Skeletal muscle tissue (tissue), 4 donors: Measurements from ENCODE around the gene CTTN. TPM values are rescaled to one million over a fixed set of nuclear protein-coding genes. Genes with fewer than 3 reads are reported as not detected.

ENCODE experiments used
- H3K27ac ChIP-seq: one replicate; pipeline ENCODE4 v1.7.0; 2013; ENCODE audit warnings: mild to moderate bottlenecking, low read depth, low read length, inconsistent platforms
- H3K27me3 ChIP-seq, 3 donors: one replicate each; pipeline ENCODE4 v1.7.0; 2013; ENCODE audit warnings: low read length in 3 of 3; ENCODE audit not compliant: control insufficient read depth in 3 of 3, insufficient read depth in 3 of 3
- H3K36me3 ChIP-seq, 3 donors: one replicate each; pipeline ENCODE4 v1.7.0; 2013; ENCODE audit warnings: low read length in 3 of 3; ENCODE audit not compliant: control insufficient read depth in 3 of 3, insufficient read depth in 3 of 3
- H3K4me1 ChIP-seq, 3 donors: one replicate each; pipeline ENCODE4 v1.7.0; 2013; ENCODE audit warnings: low read length in 3 of 3, mild to moderate bottlenecking in 3 of 3; ENCODE audit not compliant: control insufficient read depth in 3 of 3, insufficient read depth in 3 of 3
- H3K4me3 ChIP-seq, 3 donors: one replicate each; pipeline ENCODE4 v1.7.0; 2013; ENCODE audit warnings: low read length in 3 of 3
- H3K9ac ChIP-seq, 3 donors: one replicate each; pipeline ENCODE4 v1.7.0; 2013; ENCODE audit warnings: low read length in 3 of 3, mild to moderate bottlenecking in 3 of 3, moderate library complexity in 2 of 3, low read depth in 1 of 3
- H3K9me3 ChIP-seq, 3 donors: one replicate each; pipeline ENCODE4 v1.7.0; 2013; ENCODE audit warnings: low read length in 3 of 3; ENCODE audit not compliant: control insufficient read depth in 3 of 3
- total RNA-seq: library from RNA; depleted of rRNA; stranded (reverse); fragments of >200 nt; gene quantifications from one replicate; pipeline ENCODE4 v1.2.3, GENCODE V29; 2014
- donor health status: Osteomylitis.

CTTN gene
- total RNA-seq, 1 donor from 2014 or later = 71.5 TPM

DNA sequence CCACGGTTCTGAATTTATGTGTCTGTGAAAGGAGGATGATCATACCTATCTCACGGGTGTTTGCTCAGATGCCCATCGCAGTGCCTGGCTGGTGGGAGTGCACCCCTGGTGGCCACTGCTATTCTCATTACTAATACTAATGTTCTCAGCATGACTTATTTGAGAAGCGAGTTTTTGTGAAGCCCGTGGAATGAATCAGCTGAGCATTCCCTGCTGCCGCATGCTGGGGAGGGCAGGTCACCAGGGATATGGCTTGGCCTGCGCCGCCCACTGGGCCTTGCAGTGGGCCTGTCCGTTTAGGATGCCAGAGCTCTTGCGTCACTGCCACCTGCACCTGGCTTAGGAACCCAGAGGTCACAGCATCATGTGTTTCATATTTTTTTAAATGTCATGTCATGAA lies 16.9 kb downstream of the CTTN start:
- Histone ChIP-seq H3K9me3 (no peaks in the 10 kb centered on the region), H3K27me3 (no peaks in the 10 kb centered on the region), H3K4me1 (peaks cover 0 to 9% (median 0%) of the 10 kb centered on the region in 3 donors), H3K4me3 (no peak overlapping the region), H3K36me3 (peaks cover 71 to 79% (median 75%) of the 10 kb centered on the region in 3 donors), H3K9ac (peak overlapping the region in 1 of 3 donors; percentile 8), H3K27ac (no peak overlapping the region)

DNA sequence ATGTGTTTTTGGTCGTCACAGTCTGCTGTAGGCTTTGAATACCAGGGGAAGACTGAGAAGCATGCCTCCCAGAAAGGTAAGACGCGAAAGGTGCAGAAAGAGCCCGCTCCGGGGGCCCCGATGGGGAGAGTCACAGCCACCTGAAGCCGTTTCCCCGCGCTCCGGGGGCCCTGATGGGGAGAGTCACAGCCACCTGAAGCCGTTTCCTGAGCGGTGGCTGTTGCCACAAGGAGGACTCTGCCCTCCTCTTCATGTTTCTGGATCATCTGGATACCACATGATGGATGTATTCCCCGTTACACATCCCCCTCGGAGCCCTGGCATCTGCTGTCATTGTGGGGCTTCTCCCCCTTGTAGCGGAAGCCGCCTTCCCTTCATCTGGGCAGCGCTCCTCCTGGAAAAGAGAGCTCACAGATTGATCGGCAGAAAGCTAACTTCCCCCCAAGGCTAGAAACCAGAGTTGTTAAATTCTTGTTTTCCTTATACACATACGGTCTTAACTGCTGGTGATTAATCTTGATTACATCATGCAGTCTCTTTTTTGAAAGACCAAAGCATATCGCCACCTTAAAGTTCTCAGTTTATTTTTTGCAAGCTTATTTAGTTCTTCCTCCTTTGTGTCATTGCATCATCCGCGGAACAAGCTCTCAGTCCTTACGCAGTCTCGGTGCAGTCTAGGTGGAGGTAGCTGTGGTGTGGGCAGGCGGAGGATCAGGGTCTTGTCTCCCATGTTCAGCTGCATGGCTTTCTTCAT lies 17.5 kb downstream of the CTTN start:
- H3K36me3 ChIP-seq = peaks cover 71 to 78% (median 72%) of the 10 kb centered on the region in 3 donors
- peaks cover 0 to 9% (median 0%) of the 10 kb centered on the region in 3 donors for H3K4me1 ChIP-seq
- no peaks in the 10 kb centered on the region for H3K9me3 ChIP-seq
- H3K27me3 ChIP-seq = no peaks in the 10 kb centered on the region
- H3K9ac ChIP-seq = no peak overlapping the region
- no peak overlapping the region for H3K4me3 ChIP-seq
- H3K27ac ChIP-seq = no peak overlapping the region

DNA sequence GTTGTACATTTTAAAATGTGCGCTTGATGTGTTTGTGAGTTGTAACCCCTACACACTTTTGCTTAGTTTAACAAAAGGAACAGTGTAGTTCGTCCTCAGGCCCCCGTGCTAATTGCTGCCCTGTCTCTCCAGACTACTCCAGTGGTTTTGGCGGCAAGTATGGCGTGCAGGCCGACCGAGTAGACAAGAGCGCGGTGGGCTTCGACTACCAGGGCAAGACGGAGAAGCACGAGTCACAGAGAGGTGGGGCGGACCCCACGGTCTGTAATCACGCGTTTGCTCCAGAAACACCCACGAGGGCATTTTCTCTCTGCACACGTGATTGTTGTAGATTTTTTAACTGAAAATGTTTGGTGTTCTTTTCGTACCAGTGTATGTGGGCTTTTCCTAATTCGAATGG lies 18.6 kb downstream of the CTTN start:
- Histone ChIP-seq H3K9ac (no peak overlapping the region), H3K4me3 (no peak overlapping the region), H3K9me3 (no peaks in the 10 kb centered on the region), H3K27ac (no peak overlapping the region), H3K36me3 (peaks cover 72 to 78% (median 73%) of the 10 kb centered on the region in 3 donors), H3K4me1 (peaks cover 0 to 9% (median 0%) of the 10 kb centered on the region in 3 donors), H3K27me3 (no peaks in the 10 kb centered on the region)

DNA sequence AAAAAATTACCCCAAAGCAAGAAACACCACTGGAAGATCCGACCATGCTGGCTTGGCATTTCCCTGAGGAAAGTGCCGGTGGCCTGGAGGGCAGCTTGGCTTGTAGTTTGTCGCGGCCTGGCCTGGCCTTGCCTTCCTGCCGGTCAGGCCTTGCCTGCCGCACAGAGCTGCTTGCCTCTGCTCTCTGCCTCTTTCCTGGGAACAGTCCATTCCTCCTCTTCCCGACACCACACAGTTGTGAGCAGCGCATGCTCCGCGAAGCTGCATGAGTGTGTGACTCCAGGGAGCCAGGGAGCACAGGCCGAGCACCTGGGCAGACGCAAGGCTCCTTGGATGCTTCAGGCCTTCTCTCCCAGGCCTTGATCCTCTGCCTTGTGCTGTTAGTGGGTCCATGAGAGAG lies 19.8 kb downstream of the CTTN start:
- Histone ChIP-seq H3K27ac (no peak overlapping the region), H3K4me1 (peaks cover 0 to 9% (median 0%) of the 10 kb centered on the region in 3 donors), H3K9me3 (no peaks in the 10 kb centered on the region), H3K4me3 (no peak overlapping the region), H3K27me3 (no peaks in the 10 kb centered on the region), H3K36me3 (peaks cover 72 to 79% (median 78%) of the 10 kb centered on the region in 3 donors), H3K9ac (no peak overlapping the region)

DNA sequence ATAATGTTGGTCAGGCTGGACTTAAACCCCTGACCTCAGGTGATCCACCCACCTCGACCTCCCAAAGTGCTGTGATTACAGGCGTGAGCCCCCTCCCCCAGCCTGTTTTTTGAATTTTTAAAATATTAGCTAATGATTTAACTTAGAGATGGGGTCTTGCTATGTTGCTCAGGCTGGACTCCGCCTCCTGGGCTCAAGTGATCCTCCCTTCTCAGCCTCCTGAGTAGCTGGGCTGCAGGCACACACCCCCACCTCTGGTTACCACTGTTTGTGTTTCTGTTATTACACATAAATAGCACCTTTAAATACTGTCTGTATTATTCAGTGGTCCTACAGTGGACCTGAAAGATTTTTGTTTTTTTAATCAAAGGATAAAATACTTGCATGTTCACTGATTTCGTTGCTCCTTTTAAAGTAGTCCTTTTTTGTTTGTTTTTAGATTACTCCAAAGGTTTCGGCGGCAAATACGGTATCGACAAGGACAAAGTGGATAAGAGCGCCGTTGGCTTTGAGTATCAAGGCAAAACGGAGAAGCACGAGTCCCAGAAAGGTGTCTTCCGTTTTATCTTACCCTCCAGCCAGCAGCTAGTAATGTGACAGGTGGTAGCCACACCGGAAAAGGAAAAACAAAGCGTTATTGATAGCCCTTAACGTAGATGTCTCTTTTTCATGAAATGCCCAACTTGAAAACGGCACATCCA lies 21.1 kb downstream of the CTTN start:
- H3K4me3 ChIP-seq = no peak overlapping the region
- no peaks in the 10 kb centered on the region for H3K9me3 ChIP-seq
- H3K27ac ChIP-seq = no peak overlapping the region
- peaks cover 79 to 80% (median 80%) of the 10 kb centered on the region in 3 donors for H3K36me3 ChIP-seq
- peaks cover 0 to 9% (median 0%) of the 10 kb centered on the region in 3 donors for H3K4me1 ChIP-seq
- no peak overlapping the region for H3K9ac ChIP-seq
- H3K27me3 ChIP-seq = no peaks in the 10 kb centered on the region

DNA sequence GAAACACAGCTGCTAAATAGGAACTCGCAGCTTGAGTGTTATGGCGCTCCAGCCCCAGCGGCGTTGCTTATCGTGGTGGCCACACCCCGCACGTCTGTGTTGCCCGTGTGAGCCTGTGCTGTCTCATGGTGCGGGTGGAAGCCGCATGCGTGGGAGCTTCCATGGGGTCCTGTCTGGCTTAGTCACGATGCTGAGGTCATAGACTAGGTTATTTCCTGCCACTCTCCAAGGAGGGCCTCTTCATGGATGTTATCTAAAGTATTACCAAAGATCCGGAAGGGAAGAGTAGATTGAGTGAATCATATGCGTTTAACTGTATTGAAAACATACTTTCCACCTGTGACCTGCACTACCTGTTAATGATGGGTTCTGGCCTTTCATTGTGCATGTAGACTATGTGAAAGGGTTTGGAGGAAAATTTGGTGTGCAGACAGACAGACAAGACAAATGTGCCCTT lies 21.7 kb downstream of the CTTN start:
- Histone ChIP-seq H3K27ac (no peak overlapping the region), H3K9me3 (no peaks in the 10 kb centered on the region), H3K36me3 (peaks cover 78 to 81% (median 80%) of the 10 kb centered on the region in 3 donors), H3K4me3 (no peak overlapping the region), H3K4me1 (peaks cover 0 to 6% (median 0%) of the 10 kb centered on the region in 3 donors), H3K9ac (no peak overlapping the region), H3K27me3 (no peaks in the 10 kb centered on the region)

DNA sequence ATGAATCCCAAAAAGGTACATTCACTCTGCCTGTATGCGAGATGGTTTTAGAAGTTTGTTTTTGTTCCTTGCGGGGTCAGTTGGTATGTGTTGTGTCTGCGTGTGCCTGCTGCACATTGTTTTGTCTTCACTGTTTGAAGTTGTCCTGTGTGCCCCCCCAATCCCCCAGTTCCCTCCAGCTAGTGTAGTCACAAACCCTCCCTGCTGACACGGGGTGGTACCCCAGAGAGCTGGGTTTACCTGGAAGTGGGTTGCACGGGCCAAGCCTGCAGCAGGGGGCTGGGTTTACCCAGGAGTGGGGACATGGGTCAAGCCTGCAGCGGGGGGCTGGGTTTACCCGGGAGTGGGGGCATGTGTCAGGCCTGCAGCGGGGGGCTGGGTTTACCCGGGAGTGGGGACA lies 22.2 kb downstream of the CTTN start:
- H3K9ac ChIP-seq = no peak overlapping the region
- H3K27ac ChIP-seq = no peak overlapping the region
- no peaks in the 10 kb centered on the region for H3K9me3 ChIP-seq
- no peak overlapping the region for H3K4me3 ChIP-seq
- peaks cover 78 to 85% (median 80%) of the 10 kb centered on the region in 3 donors for H3K36me3 ChIP-seq
- H3K4me1 ChIP-seq = peaks cover 0 to 1% (median 0%) of the 10 kb centered on the region in 3 donors
- no peaks in the 10 kb centered on the region for H3K27me3 ChIP-seq

DNA sequence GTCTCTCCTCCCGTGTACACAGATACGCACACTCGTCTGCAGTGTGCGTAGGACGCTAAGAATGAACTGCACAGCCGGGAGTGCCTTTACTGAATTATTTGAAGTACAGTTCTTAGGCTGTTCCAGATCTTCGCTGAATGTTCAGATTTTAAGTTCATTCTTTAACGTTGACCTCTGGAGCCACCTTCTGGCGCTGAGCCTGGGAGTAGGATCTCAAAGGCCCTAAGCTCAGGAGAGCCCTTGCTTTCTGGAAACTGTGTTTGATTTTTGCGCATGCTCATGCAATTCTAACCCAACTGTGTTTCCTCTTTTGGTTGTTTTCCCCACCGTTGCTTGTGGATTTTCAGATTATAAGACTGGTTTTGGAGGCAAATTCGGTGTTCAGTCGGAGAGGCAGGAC lies 22.8 kb downstream of the CTTN start:
- peaks cover 78 to 83% (median 78%) of the 10 kb centered on the region in 3 donors for H3K36me3 ChIP-seq
- no peak overlapping the region for H3K4me3 ChIP-seq
- H3K9me3 ChIP-seq = no peaks in the 10 kb centered on the region

DNA sequence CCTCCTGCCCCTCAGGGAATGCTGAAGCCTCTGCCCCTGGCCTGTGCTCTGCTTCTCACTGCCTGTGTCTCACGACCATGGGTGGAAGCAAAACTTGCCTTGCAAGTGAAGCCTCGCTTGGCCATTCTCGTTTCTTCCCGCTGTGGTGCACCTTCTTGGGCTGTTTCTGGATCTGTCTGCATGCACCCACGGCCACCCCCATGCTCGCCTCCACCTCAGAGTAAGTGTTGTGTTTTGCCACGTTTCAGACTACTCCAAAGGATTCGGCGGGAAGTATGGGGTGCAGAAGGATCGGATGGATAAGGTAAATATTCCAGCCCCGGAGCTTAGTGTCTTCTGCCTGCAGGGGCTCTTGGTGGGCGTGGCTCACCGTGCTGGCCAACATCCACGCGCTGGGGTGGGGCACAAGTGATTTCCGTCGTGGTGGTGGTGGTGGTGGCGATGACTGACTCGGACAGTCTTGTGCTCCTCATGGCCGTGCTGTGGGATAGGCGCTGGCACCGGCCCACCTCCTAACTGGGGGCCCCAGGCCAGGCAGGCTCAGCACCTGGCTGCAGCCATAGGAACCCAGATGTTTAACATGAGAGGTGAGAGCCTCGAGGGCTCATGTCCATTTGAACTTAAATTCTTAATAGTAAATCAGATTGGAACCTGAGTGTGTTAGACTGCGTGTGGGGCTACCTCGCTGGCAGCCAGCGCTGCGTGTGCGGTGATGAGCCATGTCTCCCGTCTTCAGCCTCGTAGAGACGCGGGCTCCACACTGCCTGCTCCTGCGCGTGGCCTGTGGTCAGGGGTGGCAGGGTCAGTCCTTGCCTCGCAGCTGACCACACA lies 24.6 kb downstream of the CTTN start:
- no peaks in the 10 kb centered on the region for H3K27me3 ChIP-seq
- H3K4me3 ChIP-seq = no peak overlapping the region
- H3K9me3 ChIP-seq = no peaks in the 10 kb centered on the region
- H3K9ac ChIP-seq = no peak overlapping the region
- H3K27ac ChIP-seq = no peak overlapping the region
- no peaks in the 10 kb centered on the region for H3K4me1 ChIP-seq
- peaks cover 73 to 80% (median 75%) of the 10 kb centered on the region in 3 donors for H3K36me3 ChIP-seq

More for the DNA sequence above, 22.8 kb downstream of the CTTN start:
- Histone ChIP-seq H3K4me1 (no peaks in the 10 kb centered on the region), H3K9ac (no peak overlapping the region), H3K27me3 (no peaks in the 10 kb centered on the region), H3K27ac (no peak overlapping the region)
